ENCODE data around the gene RC3H2.

The RC3H2 gene

GRCh38 chr9:122797316-122798063 lies 107.7 kb downstream of the RC3H2 start:
- peak; percentile 16 for DNase-seq

All from COR-L47 (cell line).